Gastrocnemius medialis (tissue), 4 donors: Measurements from ENCODE around the gene CPNE5. TPM values are rescaled to one million over a fixed set of nuclear protein-coding genes. Genes with fewer than 3 reads are reported as not detected.

Experiments
- ATAC-seq, 2 donors: fragments of 150-250 bp; one replicate each; pipeline ENCODE4 v1.9.1; 2016
- DNase-seq, 2 donors: peaks; one replicate each; pipeline ENCODE4 v3.0.0-alpha.2; 2019
- H3K27ac ChIP-seq, 4 donors: fragments of 200-600 bp; sonication (generic); 1 replicate in 1 of 4; 2 replicates in 3 of 4; pipeline ENCODE4 v1.5.1; 2016 to 2018; ENCODE audit warnings: mild to moderate bottlenecking in 2 of 4, moderate library complexity in 1 of 4
- H3K27me3 ChIP-seq, 3 donors: fragments of 200-600 bp; sonication (generic) in 2 of 3; 1 replicate in 1 of 3; 2 replicates in 2 of 3; pipeline versions ENCODE4 v1.5.1 to v1.6.0; 2016 to 2019; ENCODE audit warnings: mild to moderate bottlenecking in 1 of 3, moderate library complexity in 1 of 3
- H3K36me3 ChIP-seq, 2 donors: fragments of 200-600 bp; sonication (generic) in 1 of 2; one replicate each; pipeline ENCODE4 v1.5.1; 2017 to 2018
- H3K4me1 ChIP-seq, 2 donors: fragments of 200-600 bp; sonication (generic) in 1 of 2; one replicate each; pipeline ENCODE4 v1.5.1; 2016 to 2017; ENCODE audit warnings: mild to moderate bottlenecking in 2 of 2
- H3K4me3 ChIP-seq, 4 donors: fragments of 200-600 bp; sonication (generic) in 3 of 4; 1 replicate in 1 of 4; 2 replicates in 3 of 4; pipeline ENCODE4 v1.5.1; 2016 to 2019; ENCODE audit warnings: mild to moderate bottlenecking in 2 of 4
- H3K9me3 ChIP-seq, 3 donors: fragments of 200-600 bp; sonication (generic) in 2 of 3; 1 replicate in 1 of 3; 2 replicates in 2 of 3; pipeline ENCODE4 v1.5.1; 2016 to 2019
- POLR2A ChIP-seq, 2 donors: fragments of 450-650 bp; IDR thresholded peaks; one replicate each; pipeline ENCODE4 v1.6.1; 2017; ENCODE audit warnings: antibody characterized with exemption in 2 of 2, mild to moderate bottlenecking in 2 of 2, moderate library complexity in 2 of 2
- in situ Hi-C, 4 donors: fragments of 200-750 bp; cut with MboI; loops; one replicate each; pipeline versions ENCODE4 v1.15.0 to v1.8.0; 2017; ENCODE audit warnings: low sequenced_read_pairs in 4 of 4
- intact Hi-C: fragments of 100-400 bp; cut with DNase I; formaldehyde crosslinking; loops from one replicate; pipeline ENCODE4 v1.15.1; 2023; ENCODE audit warnings: low total_unique reads
- total RNA-seq, 4 donors: library from RNA; depleted of rRNA; stranded (reverse); fragments of >200 nt; gene quantifications; one replicate each; pipeline versions ENCODE4 v1.1.0 to v1.2.3, GENCODE V29; 2016
- TF ChIP-seq, protein P1 (sequence below), 5 experiments: fragments of 450-650 bp in 3 of 5; fragments of 200-600 bp in 2 of 5; sonication (generic) in 2 of 5; IDR thresholded peaks in 4 of 5; conservative IDR thresholded peaks in 1 of 5; 1 replicate in 4 of 5; 2 replicates in 1 of 5; pipeline ENCODE4 v1.5.1; 2016 to 2019; ENCODE audit warnings: antibody characterized with exemption in 5 of 5, mild to moderate bottlenecking in 3 of 5, moderate library complexity in 3 of 5

The CPNE5 gene
- total RNA-seq, 4 donors from 2014 or later = 0.11 TPM; not detected in 3

DNA sequence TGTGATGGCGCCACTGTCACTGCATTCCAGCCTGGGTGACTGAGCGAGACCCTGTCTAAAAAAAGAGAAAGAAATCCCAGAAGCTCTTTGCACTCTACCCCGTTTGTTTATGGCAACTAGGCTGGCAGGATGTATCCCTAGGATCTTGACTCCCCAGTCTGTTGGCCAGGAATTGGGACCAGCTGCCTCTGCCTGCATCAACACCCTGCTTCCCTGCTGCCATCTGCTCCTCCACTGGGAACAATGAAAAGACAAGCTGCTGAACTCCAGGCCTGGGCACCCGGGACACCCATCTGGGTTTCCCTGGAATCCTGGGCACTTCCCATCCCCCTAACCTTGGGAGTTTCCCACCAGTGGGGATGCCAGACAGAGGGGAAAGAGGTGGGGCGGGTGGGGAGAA, 64.9 kb downstream of the CPNE5 start:
- Histone ChIP-seq H3K36me3 (no peaks in the 10 kb centered on the region), H3K27ac (no peak overlapping the region), H3K27me3 (peaks cover 0 to 3% (median 0%) of the 10 kb centered on the region in 3 donors), H3K4me1 (peaks cover 1 to 12% of the 10 kb centered on the region in 2 donors), H3K4me3 (no peak overlapping the region), H3K9me3 (no peaks in the 10 kb centered on the region)
- DNase-seq (no peak), ATAC-seq (no peak)
- intact Hi-C loops (no loop called here), in situ Hi-C loops (loop anchor here in 3 of 4 donors (5.0 to 25.0 kb wide), 2 partner anchors 73 to 238 kb away; partner anchors contain the start of gene FGD2 (in 2 of the 3))
- TF ChIP-seq POLR2A (IDR thresholded peaks at IDR 0.05) = no peak
- TF ChIP-seq, protein P1, sequence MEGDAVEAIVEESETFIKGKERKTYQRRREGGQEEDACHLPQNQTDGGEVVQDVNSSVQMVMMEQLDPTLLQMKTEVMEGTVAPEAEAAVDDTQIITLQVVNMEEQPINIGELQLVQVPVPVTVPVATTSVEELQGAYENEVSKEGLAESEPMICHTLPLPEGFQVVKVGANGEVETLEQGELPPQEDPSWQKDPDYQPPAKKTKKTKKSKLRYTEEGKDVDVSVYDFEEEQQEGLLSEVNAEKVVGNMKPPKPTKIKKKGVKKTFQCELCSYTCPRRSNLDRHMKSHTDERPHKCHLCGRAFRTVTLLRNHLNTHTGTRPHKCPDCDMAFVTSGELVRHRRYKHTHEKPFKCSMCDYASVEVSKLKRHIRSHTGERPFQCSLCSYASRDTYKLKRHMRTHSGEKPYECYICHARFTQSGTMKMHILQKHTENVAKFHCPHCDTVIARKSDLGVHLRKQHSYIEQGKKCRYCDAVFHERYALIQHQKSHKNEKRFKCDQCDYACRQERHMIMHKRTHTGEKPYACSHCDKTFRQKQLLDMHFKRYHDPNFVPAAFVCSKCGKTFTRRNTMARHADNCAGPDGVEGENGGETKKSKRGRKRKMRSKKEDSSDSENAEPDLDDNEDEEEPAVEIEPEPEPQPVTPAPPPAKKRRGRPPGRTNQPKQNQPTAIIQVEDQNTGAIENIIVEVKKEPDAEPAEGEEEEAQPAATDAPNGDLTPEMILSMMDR (IDR thresholded peaks at IDR 0.05 in 4 of 5, conservative IDR thresholded peaks at IDR 0.05 in 1 of 5) = no peak

DNA sequence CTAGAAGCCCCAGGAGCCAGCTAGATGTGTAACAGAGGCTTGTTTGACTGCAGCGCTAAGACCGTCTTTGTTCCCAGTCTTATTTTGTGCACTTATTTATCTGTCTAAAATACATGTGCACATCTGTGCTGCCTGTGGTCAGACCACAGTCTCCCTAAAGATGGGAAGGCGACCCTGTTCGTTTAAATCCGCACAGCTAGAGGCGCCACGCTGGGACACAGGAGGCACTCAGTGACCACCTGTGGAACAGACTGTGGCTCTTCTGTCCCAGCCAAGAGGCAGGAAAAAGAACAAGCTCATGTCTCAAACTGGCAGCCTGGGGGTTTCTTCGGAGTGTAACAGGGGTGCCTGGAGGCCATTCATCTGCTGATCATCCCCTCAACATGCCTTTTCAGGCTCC, 66.8 kb downstream of the CPNE5 start:
- TF ChIP-seq, protein P1 (IDR thresholded peaks at IDR 0.05 in 4 of 5, conservative IDR thresholded peaks at IDR 0.05 in 1 of 5) = no peak
- TF ChIP-seq POLR2A (IDR thresholded peaks at IDR 0.05) = no peak
- Histone ChIP-seq H3K9me3 (no peaks in the 10 kb centered on the region), H3K4me1 (peaks cover 11 to 22% of the 10 kb centered on the region in 2 donors), H3K27ac (no peak overlapping the region), H3K27me3 (no peaks in the 10 kb centered on the region), H3K36me3 (no peaks in the 10 kb centered on the region), H3K4me3 (no peak overlapping the region)
- DNase-seq = no peak
- ATAC-seq = no peak
- intact Hi-C loops = no loop called here
- in situ Hi-C loops = loop anchor here in 3 of 4 donors (5.0 to 25.0 kb wide), 2 partner anchors 75 to 240 kb away; partner anchors contain the start of gene FGD2 (in 2 of the 3)

DNA sequence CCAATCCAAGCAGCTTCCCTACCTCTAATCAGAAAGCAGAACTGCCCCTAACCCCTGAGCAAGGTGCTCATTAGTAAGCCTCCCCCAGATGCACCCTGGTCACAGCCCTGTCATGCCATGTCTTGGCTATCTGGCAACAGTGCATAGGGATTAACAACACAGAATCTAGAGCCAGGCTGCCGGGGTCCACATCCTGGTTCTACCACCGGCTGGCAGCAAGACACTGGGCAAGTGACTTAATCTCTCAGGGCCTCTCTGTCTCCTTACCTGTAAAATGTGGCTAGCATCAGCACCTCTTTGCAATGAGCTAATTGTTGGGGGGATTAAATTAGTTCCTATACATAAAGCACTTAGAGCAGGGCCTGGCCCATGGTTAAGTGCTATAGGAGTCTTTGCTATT, 68.1 kb downstream of the CPNE5 start:
- no peaks in the 10 kb centered on the region for H3K27me3 ChIP-seq
- intact Hi-C loops (no loop called here), in situ Hi-C loops (loop anchor here in 3 of 4 donors (5.0 to 25.0 kb wide), 2 partner anchors 76 to 241 kb away; partner anchors contain the start of gene FGD2 (in 2 of the 3))
- ATAC-seq (no peak), DNase-seq (no peak)
- H3K4me3 ChIP-seq = no peak overlapping the region
- H3K9me3 ChIP-seq = no peaks in the 10 kb centered on the region
- no peaks in the 10 kb centered on the region for H3K36me3 ChIP-seq
- no peak overlapping the region for H3K27ac ChIP-seq
- H3K4me1 ChIP-seq = peaks cover 11 to 22% of the 10 kb centered on the region in 2 donors
- TF ChIP-seq, protein P1 (IDR thresholded peaks at IDR 0.05 in 4 of 5, conservative IDR thresholded peaks at IDR 0.05 in 1 of 5) = no peak
- no peak for TF ChIP-seq POLR2A (IDR thresholded peaks at IDR 0.05)

DNA sequence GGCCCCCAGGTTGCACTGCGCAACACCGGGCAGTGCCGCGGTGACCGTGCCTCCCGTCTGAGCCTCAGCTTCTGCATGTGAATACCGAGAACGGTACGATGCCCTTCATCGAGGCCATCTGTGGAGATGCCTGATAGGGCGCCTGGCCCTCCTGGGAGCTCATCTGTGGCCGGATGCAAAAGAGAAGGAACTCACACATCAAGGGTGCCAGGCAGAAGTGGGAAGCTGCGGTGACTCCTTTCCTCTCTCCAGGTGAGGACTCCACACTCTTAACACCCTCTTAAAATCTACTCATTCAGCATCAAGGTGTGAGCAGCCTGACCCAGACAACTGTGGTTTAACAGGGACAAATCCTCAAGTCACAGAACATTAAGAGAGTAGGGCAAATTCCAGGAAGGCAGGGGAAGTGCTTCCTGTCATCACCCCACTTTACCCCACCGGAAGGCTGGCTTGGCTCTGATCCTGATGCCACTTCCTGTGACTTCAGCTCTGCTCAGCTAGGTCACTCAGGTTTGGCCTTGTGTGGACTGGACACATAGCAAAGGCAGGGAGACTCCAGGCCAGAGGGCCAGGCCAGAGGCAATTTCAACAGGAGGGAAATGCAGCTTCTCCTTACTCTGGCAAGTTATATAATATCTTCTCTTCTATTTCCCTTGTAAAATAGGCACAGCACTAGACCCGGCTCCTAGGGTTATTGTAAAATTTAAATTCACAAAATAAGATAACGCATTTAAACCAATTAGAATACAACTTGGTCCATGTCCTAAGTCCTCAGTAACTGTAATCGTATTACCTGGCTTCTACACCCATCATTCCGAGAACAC, 69.4 kb downstream of the CPNE5 start:
- no peaks in the 10 kb centered on the region for H3K9me3 ChIP-seq
- intact Hi-C loops (loop anchor here (2.0 to 10.0 kb wide), 4 partner anchors 73 to 442 kb away; no protein-coding TSS in a partner anchor), in situ Hi-C loops (loop anchor here (5.0 to 25.0 kb wide), 3 partner anchors 77 to 242 kb away; partner anchors contain the start of gene FGD2 (in 2 of the 4))
- peak overlapping the region in 3 of 4 donors; percentile 61 to 67 (median 66) for H3K27ac ChIP-seq
- no peak overlapping the region for H3K4me3 ChIP-seq
- ATAC-seq (no peak), DNase-seq (no peak)
- H3K36me3 ChIP-seq = no peaks in the 10 kb centered on the region
- peaks cover 11 to 22% of the 10 kb centered on the region in 2 donors for H3K4me1 ChIP-seq
- no peak for TF ChIP-seq POLR2A (IDR thresholded peaks at IDR 0.05)
- TF ChIP-seq, protein P1 (IDR thresholded peaks at IDR 0.05 in 4 of 5, conservative IDR thresholded peaks at IDR 0.05 in 1 of 5) = no peak
- no peaks in the 10 kb centered on the region for H3K27me3 ChIP-seq
